ENCODE results near the gene HYAL4.
A peak's percentile ranks its signal among the peaks of the same experiment; 100 is the strongest.
"Not testable (repeated sequence)": the region's sequence is repeated elsewhere in the genome, so short reads cannot be mapped to it uniquely, and the experiment has no call there.

Gene HYAL4

GRCh38 chr7:123844712-123845219 is at the start of gene HYAL4:
Gene HYAL4 (plus strand): TSS chr7:123845169. CDS start chr7:123868274, 23,105 bp downstream.
- no peak for DNase-seq

- DNase-seq: no peak
These were observed 49.1 kb upstream of the HYAL4 start for GRCh38 chr7:123795917-123796316.

GRCh38 chr7:123796568-123796967 is 48.4 kb upstream of the HYAL4 start:
- DNase-seq: no peak

- no peak for DNase-seq
These were observed 47.1 kb upstream of the HYAL4 start for GRCh38 chr7:123797673-123798531.

GRCh38 chr7:123798532-123799188 is 46.3 kb upstream of the HYAL4 start:
- DNase-seq: no peak

GRCh38 chr7:123802249-123802648 is 42.7 kb upstream of the HYAL4 start:
- no peak for DNase-seq

GRCh38 chr7:123805287-123805686 is 39.7 kb upstream of the HYAL4 start:
- DNase-seq: no peak

GRCh38 chr7:123809471-123809870 is 35.5 kb upstream of the HYAL4 start:
- DNase-seq: no peak

- DNase-seq: no peak
These were observed 33.9 kb upstream of the HYAL4 start for GRCh38 chr7:123811056-123811455.

GRCh38 chr7:123816916-123817315 is 28.1 kb upstream of the HYAL4 start:
- DNase-seq: no peak

GRCh38 chr7:123819001-123819400 is 26.0 kb upstream of the HYAL4 start:
- DNase-seq: no peak

GRCh38 chr7:123819795-123820194 is 25.2 kb upstream of the HYAL4 start:
- not testable (repeated sequence) for DNase-seq

- DNase-seq: no peak
These were observed 24.1 kb upstream of the HYAL4 start for GRCh38 chr7:123820864-123821263.

GRCh38 chr7:123821320-123821719 is 23.6 kb upstream of the HYAL4 start:
- no peak for DNase-seq

GRCh38 chr7:123823898-123824753 is 20.8 kb upstream of the HYAL4 start:
- DNase-seq: peak; percentile 67

- no peak for DNase-seq
These were observed 20.3 kb upstream of the HYAL4 start for GRCh38 chr7:123824754-123825067.

GRCh38 chr7:123828805-123829204 is 16.2 kb upstream of the HYAL4 start:
- DNase-seq: no peak

GRCh38 chr7:123836656-123837055 is 8.3 kb upstream of the HYAL4 start:
- DNase-seq: no peak

- not testable (repeated sequence) for DNase-seq
These were observed 5.9 kb upstream of the HYAL4 start for GRCh38 chr7:123839106-123839505.

GRCh38 chr7:123844142-123844541 is 827 bp upstream of the HYAL4 start:
- not testable (repeated sequence) for DNase-seq

GRCh38 chr7:123845823-123846216 is 851 bp downstream of the HYAL4 start:
- no peak for DNase-seq

GRCh38 chr7:123846217-123846891 is 1.4 kb downstream of the HYAL4 start:
- no peak for DNase-seq

- DNase-seq: no peak
These were observed 2.9 kb downstream of the HYAL4 start for GRCh38 chr7:123847868-123848267.
